Stimulated activated CD8-positive, alpha-beta memory T cell treated with anti-CD3 and anti-CD28 coated beads, Interleukin-2, amount 100 ng/mL, for 1 hour (primary cell): ENCODE results near the gene GATAD2A.

Experiments
- DNase-seq, 2 donors: peaks; one replicate each; pipeline ENCODE4 v3.0.0-alpha.2; 2020; ENCODE audit warnings: low read depth in 2 of 2

The GATAD2A gene

DNA sequence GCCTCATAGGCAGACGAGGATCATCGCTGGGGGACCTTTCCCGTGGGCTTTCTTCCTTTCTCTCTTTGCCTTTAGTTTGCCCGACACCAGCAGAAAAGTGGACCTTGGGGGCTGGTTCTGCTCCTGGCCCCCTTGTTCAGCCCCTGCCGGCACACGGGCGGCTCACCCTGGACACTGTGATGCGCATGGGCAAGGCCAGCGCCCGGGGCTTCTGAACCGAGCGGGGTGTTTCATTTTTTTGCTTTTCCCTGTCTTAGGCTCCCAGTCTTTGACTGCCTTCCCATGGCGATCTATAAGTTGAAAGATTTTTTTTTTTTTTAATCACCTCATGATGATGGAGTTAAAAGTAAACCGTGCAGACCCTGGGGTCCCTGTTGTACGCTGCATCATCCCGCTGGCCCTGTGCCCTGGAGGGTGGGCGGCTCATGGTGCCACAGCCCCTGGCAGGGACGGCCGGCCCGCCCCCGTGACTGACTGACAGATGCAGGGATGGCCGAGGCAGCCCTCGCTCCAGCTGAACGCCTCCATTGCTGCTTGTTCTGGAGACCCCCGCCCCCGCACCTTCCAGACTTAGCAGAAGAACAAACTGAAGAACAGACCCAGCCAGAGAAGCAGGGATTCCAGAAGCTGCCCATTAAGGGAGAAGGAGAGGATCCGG is 100.3 kb downstream of the GATAD2A start:
- no peak for DNase-seq

DNA sequence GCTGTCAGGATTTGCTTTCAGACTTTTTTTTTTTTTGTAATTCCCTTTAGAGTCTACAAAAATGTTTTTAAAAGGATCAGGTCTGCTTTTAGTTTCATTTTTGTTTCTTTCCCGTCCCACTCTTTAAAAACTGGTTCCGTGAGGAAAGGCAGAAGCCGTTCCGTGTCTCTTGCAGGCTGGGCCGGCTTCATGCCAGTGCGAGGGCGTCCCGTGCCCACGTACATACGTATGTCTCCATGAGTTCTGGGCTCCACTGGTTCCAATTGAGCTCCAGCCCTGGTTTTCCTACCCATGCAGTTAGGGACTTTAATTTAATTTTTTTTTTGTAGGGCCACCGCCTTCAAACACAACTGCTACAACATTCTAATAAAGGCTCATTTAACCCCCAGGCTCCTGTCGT is 101.1 kb downstream of the GATAD2A start:
- DNase-seq, result no peak

- no peak for DNase-seq
These were observed 101.9 kb downstream of the GATAD2A start for GRCh38 chr19:19507354-19507753.

DNA sequence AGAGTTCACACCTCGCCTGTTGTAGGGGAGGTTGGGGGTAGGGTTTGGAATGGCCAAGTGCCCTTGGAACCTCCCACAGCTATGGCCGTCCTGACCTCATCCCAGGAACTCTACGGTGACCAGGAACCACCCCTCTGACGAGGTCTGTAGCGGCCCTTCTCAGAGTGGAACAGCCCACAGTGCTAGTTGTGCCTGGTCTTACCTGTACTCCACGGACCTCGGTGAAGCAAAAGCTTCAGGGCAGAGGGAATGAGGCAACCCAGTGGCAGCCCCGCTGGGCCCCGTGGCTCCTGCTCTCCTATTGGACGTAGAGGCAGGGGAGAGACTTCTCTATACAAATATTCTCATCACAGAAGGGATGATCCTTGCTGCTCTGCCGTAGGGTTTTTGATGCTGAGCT is 102.7 kb downstream of the GATAD2A start:
- no peak for DNase-seq

- DNase-seq, result no peak
These were observed 105.0 kb downstream of the GATAD2A start for GRCh38 chr19:19510432-19510831.

GRCh38 chr19:19513682-19514081 is 108.2 kb downstream of the GATAD2A start:
- DNase-seq, result no peak

- DNase-seq, result no peak
These were observed 108.8 kb downstream of the GATAD2A start for GRCh38 chr19:19514215-19514657.

GRCh38 chr19:19514881-19515641 is 109.6 kb downstream of the GATAD2A start, which contains the start of gene TSSK6:
TSS of gene TSSK6 (minus strand) at chr19:19515548. CDS start at chr19:19515427, 121 bp downstream.
- DNase-seq, result no peak

DNA sequence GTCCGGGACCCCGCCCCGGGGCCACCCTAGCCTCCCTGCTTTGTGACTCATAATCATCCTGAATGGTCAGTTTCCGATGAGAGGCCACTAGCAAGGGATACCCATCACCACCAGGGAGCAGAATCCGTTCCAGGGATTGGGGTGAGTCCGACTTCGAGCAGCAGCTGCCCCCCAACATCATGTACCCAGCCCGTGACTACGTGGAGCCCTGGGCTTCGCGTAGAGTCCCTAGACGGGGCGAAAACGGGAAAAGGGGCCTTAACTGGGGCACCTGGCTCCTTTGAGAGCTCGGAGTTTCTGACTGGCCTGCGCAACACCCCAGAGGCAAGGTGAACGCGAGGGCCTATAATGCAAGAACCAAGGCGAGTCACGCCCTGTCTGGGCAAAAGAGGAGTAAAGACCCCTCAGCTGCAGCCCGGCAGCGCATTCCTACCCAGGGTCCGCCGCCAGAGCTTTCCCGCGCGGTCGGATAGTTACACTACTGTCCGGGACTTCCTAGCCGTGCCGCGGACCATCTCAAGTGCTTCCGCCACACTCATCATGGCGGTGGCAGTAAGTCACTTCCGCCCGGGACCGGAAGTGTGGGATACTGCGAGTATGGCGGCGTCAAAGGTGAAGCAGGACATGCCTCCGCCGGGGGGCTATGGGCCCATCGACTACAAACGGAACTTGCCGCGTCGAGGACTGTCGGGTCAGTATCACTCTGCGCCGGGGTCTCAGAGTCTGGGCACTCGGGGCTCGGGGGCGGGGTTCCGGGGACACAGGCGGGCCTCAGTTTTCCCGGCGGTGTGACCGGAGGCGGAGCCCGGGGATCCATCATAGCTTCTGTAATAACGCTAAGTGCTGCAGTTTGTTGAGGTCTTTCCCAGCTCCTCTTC is 110.4 kb downstream of the GATAD2A start, which contains the start of gene NDUFA13:
Gene NDUFA13, plus strand, starts transcription at position 584 of the 878 bp plus-strand sequence. Its CDS starts 14 bp downstream, at position 598.
- peak; percentile 85 to 89 for DNase-seq

DNA sequence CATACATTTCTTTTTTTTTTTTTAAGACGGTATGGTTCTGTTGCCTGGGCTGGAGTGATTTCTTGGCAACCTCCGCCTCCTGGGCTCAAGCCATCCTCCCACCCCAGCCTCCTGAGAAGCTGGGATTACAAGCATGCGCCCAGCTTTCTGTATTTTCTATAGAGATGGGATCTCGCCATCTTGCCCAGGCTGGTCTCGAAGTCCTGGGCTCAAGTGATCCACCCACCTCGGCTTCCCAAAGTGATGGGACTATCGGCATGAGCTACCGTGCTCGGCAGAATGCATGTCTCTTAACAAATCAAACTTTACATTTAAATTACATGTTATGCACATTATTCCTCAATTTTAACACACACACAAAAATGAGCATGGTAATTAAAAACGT is 111.8 kb downstream of the GATAD2A start:
- no peak for DNase-seq

DNA sequence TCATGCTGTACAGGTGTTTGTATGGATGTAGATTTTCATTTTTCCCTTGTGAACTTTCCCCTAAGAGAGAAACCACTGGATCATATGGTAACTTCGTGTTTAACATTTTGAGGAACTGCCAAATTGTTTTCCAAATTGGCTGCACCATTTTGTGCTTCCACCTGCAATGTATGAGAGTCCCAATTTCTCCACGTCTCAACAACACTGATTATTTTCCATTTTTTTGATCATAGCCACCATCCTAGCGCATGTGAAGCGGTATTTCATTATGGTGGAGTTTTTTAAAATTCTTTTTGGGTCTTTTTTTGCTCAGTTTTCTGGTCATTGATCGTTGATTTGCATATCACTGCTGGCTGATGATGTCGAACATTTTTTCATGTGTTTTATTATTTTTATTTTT is 115.5 kb downstream of the GATAD2A start:
- no peak for DNase-seq

- DNase-seq, result no peak
These were observed 117.7 kb downstream of the GATAD2A start for GRCh38 chr19:19523177-19523576.

GRCh38 chr19:19524053-19524452 is 118.6 kb downstream of the GATAD2A start:
- DNase-seq, result no peak

DNA sequence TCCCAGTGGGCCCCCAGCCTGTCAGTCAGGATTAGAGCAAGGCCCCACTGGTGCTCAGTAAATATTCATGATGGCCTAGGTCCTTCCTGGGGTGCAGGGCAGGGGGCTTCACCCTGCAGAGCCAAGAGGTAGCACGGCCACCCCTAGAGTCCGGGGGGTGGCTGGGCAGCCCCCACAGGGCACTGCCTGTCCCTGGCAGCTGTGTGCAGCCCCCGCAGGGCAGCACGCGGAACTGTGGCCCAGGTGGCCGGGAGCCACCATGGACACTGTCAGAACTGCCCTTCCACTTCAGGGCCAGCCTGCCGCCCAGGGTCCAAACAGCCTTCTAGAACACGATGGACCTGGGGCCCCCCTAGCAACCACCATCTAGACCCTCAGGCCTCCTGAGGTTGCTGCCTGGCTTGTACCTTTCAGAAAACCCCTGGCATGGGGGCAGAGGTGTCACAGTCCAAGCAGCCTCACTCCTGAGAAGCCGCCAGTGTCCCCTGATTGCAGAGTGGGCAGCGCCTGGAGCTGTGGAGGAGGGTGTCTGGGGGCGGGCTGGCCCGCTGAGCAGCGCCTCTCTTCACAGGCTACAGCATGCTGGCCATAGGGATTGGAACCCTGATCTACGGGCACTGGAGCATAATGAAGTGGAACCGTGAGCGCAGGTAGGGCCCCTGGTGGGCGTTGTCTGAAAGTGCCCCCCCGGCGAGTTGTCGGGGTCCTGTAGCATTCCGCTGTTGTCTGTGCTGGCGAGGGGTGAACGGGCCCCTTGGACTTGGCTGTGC is 120.3 kb downstream of the GATAD2A start:
- DNase-seq, result no peak

GRCh38 chr19:19526581-19527370 is 121.3 kb downstream of the GATAD2A start:
- no peak for DNase-seq

DNA sequence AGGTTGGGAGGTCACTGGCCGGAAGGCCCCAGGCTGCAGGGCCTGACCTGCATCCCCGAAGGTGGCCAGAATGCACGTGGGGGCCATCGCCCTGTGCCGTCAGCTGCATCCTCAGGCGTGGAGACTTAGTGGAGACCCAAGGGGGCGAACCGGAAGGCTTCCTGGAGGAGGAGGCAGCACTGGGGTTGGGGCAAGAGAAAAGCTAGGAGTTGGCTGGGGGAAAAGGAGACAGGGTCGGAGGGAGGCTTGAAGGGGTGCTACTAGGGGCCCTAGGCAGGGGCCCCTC is 121.8 kb downstream of the GATAD2A start:
- no peak for DNase-seq

GRCh38 chr19:19527674-19528625 is 122.5 kb downstream of the GATAD2A start:
- no peak for DNase-seq

- DNase-seq, result no peak
These were observed 123.4 kb downstream of the GATAD2A start, which contains the start of gene YJEFN3 for GRCh38 chr19:19528721-19529490. TSS of gene YJEFN3 (plus strand) at chr19:19528911. CDS start at chr19:19528933, 22 bp downstream.
